HepG2 (cell line): Measurements from ENCODE around the gene CSNK1G3. TPM values are rescaled to one million over a fixed set of nuclear protein-coding genes. Genes with fewer than 3 reads are reported as not detected.

Experiments
- ATAC-seq: fragments of 200-7000 bp; cut with Tn5 transposase; 3 replicates; pipeline ENCODE4 v1.9.1; 2020; ENCODE audit warnings: mild to moderate bottlenecking, moderate library complexity
- Bru-seq: library from RNA; stranded (reverse); fragments of 400-500 nt; gene quantifications from one replicate; lab custom pipeline; 2021; lab: Mats Ljungman, UMichigan
- BruChase-seq, 2 experiments: library from RNA; stranded (reverse); fragments of 400-500 nt; gene quantifications; one replicate each; lab custom pipeline; 2021; lab: Mats Ljungman, UMichigan
- BruUV-seq: library from RNA; stranded (reverse); fragments of 400-500 nt; replicated peaks from 2 replicates; lab custom pipeline; 2021; lab: Mats Ljungman, UMichigan
- CTCF ChIA-PET: fragments of 300-600 bp; formaldehyde crosslinking; extraction: SDS; loops from one replicate; lab custom pipeline; 2021; ENCODE audit warnings: low total read pairs, inconsistent platforms, low intra/inter-chr PET ratio; lab: Yijun Ruan, JAX
- POLR2A ChIA-PET: fragments of 350-600 bp; sonication (Branson Sonifier 250); formaldehyde crosslinking; loops from one replicate; lab custom pipeline; 2020; ENCODE audit warnings: antibody characterized with exemption, inconsistent platforms; lab: Yijun Ruan, JAX
- DNase-seq: peaks from one replicate; pipeline ENCODE4 v3.0.0-alpha.2; 2015; ENCODE audit warnings: low spot score
- FAIRE-seq: peaks from 3 replicates; lab custom pipeline; 2011; peaks lifted over from hg19 to GRCh38; lab: Jason Lieb, UNC
- H2AFZ ChIP-seq: one replicate; pipeline ENCODE4 v1.6.1; 2011; ENCODE audit warnings: low read length, inconsistent platforms
- H3K27ac ChIP-seq: fragments of 300-600 bp; 3 replicates; pipeline ENCODE4 v1.8.0; 2011; ENCODE audit warnings: mixed run types, mild to moderate bottlenecking, mixed read lengths, low read length, inconsistent platforms; ENCODE audit not compliant: insufficient read depth; ENCODE audit errors: extremely low read length
- H3K27me3 ChIP-seq, 2 experiments: fragments of 200-600 bp in 1 of 2; 2 replicates in 1 of 2; 3 replicates in 1 of 2; pipeline versions ENCODE4 v1.6.0 to v1.8.0; 2011; ENCODE audit warnings: low read length in 2 of 2, mild to moderate bottlenecking in 2 of 2, moderate library complexity in 2 of 2, inconsistent platforms in 1 of 2; ENCODE audit not compliant: insufficient read depth in 2 of 2, control insufficient read depth in 1 of 2
- H3K36me3 ChIP-seq, 2 experiments: fragments of 200-600 bp in 1 of 2; replicated peaks in 1 of 2; 2 replicates in 1 of 2; 3 replicates in 1 of 2; pipeline versions ENCODE4 v1.5.1 to v1.8.0; 2011; ENCODE audit warnings: low read length in 2 of 2, inconsistent platforms in 1 of 2; ENCODE audit not compliant: insufficient read depth in 2 of 2, control insufficient read depth in 1 of 2
- H3K4me1 ChIP-seq: 2 replicates; pipeline ENCODE4 v1.5.1; 2012; ENCODE audit warnings: low read length, inconsistent platforms; ENCODE audit not compliant: insufficient read depth
- H3K4me2 ChIP-seq: 2 replicates; pipeline ENCODE4 v1.6.0; 2011; ENCODE audit warnings: low read depth, low read length, inconsistent platforms
- H3K4me3 ChIP-seq, 3 experiments: fragments of 200-600 bp in 1 of 3; sonication (generic), shearing (Covaris generic) in 1 of 3; replicated peaks in 1 of 3; 2 replicates each; pipeline ENCODE4 v1.5.1; 2011 to 2016; ENCODE audit warnings: low read length in 3 of 3, inconsistent platforms in 2 of 3, low read depth in 2 of 3, mild to moderate bottlenecking in 2 of 3, control low read depth in 1 of 3, mixed read lengths in 1 of 3; ENCODE audit not compliant: insufficient read depth in 1 of 3
- H3K79me2 ChIP-seq: one replicate; pipeline ENCODE4 v1.6.1; 2011; ENCODE audit warnings: low read length, inconsistent platforms; ENCODE audit not compliant: insufficient read depth
- H3K9ac ChIP-seq: 2 replicates; pipeline ENCODE4 v1.6.0; 2011; ENCODE audit warnings: mild to moderate bottlenecking, low read depth, low read length, inconsistent platforms; ENCODE audit not compliant: insufficient read depth
- H3K9me3 ChIP-seq: 2 replicates; pipeline ENCODE4 v1.5.1; 2012; ENCODE audit warnings: mild to moderate bottlenecking, low read length
- H4K20me1 ChIP-seq: 2 replicates; pipeline ENCODE4 v1.6.0; 2011; ENCODE audit warnings: inconsistent platforms, mild to moderate bottlenecking, low read length, moderate library complexity; ENCODE audit not compliant: insufficient read depth
- ADNP ChIP-seq: sonication (generic); formaldehyde crosslinking; IDR thresholded peaks from 2 replicates; pipeline ENCODE4 v1.4.0; 2020; ENCODE audit warnings: missing genetic modification reagents
- CREB1 ChIP-seq, 2 experiments: fragments of 450-650 bp in 1 of 2; IDR thresholded peaks; 2 replicates each; pipeline ENCODE4 v1.6.1; 2016 to 2017; ENCODE audit warnings: control low read depth in 1 of 2, mild to moderate bottlenecking in 1 of 2, missing compliant biosample characterization in 1 of 2, missing genetic modification characterization in 1 of 2
- CREB3 ChIP-seq: sonication (generic); formaldehyde crosslinking; IDR thresholded peaks from 2 replicates; pipeline ENCODE4 v1.5.0; 2020; ENCODE audit warnings: missing genetic modification reagents
- ETV5 ChIP-seq: IDR thresholded peaks from 2 replicates; pipeline ENCODE4 v1.6.1; 2018; ENCODE audit warnings: missing biosample characterization, missing genetic modification reagents, inconsistent platforms, borderline replicate concordance
- FLYWCH1 ChIP-seq: sonication (generic); formaldehyde crosslinking; IDR thresholded peaks from 2 replicates; pipeline ENCODE4 v1.8.1; 2023; ENCODE audit warnings: mild to moderate bottlenecking, missing genetic modification reagents
- FOSL2 ChIP-seq: sonication (generic); formaldehyde crosslinking; IDR thresholded peaks from 2 replicates; pipeline ENCODE4 v1.4.0; 2020; ENCODE audit warnings: missing genetic modification reagents
- MIER3 ChIP-seq: IDR thresholded peaks from 2 replicates; pipeline ENCODE4 v1.6.1; 2016; ENCODE audit warnings: missing compliant biosample characterization, borderline replicate concordance
- TERF1 ChIP-seq: sonication (generic); formaldehyde crosslinking; IDR thresholded peaks from 2 replicates; pipeline ENCODE4 v1.8.0; 2022; ENCODE audit warnings: mild to moderate bottlenecking, missing genetic modification reagents, moderate library complexity
- ZBTB37 ChIP-seq: sonication (generic); formaldehyde crosslinking; IDR thresholded peaks from 2 replicates; pipeline ENCODE4 v1.4.0; 2020; ENCODE audit warnings: mild to moderate bottlenecking, missing genetic modification reagents
- ZFP62 ChIP-seq: sonication (generic); formaldehyde crosslinking; IDR thresholded peaks from 2 replicates; pipeline ENCODE4 v1.4.0; 2020; ENCODE audit warnings: missing genetic modification reagents
- ZSCAN21 ChIP-seq: sonication (generic); formaldehyde crosslinking; IDR thresholded peaks from 2 replicates; pipeline ENCODE4 v1.8.0; 2022; ENCODE audit warnings: mild to moderate bottlenecking, missing genetic modification reagents, moderate library complexity, borderline replicate concordance
- WGBS: methylation state at CpG from one replicate; pipeline ENCODE4 v1.1.6; 2017; ENCODE audit warnings: low lambda C conversion rate; 5-methylcytosine and 5-hydroxymethylcytosine counted together
- in situ Hi-C: cut with HindIII; loops from 2 replicates; pipeline ENCODE4 v1.10.0; 2017; ENCODE audit warnings: low pct_unique_long_range_greater_than_20kb; ENCODE audit not compliant: extremely low pct_ligation_motif_present
- intact Hi-C: fragments of 100-400 bp; cut with micrococcal nuclease; formaldehyde crosslinking; loops from one replicate; pipeline ENCODE4 v1.10.0; 2022; ENCODE audit not compliant: unreplicated experiment
- long read RNA-seq, 2 experiments: library from RNA in 1 of 2; library from polyadenylated mRNA in 1 of 2; stranded (forward) in 1 of 2; unstranded in 1 of 2; transcript quantifications; one replicate each; pipeline ENCODE4 v2.0.0, GENCODE V29; 2019 to 2022
- polyA minus RNA-seq, 3 experiments: library from RNA; depleted of rRNA, polyadenylated mRNA; stranded (reverse); fragments of >200 nt; gene quantifications; 2 replicates each; pipeline ENCODE4 v1.2.3, GENCODE V29; 2011; ENCODE audit warnings: low replicate concordance in 1 of 3
- polyA plus RNA-seq, 8 experiments: library from polyadenylated mRNA; depleted of rRNA in 3 of 8; stranded (reverse) in 7 of 8; unstranded in 1 of 8; fragments of >200 nt; fragmentation: Illumina TruSeq in 4 of 8; extraction: Trizol in 4 of 8; gene quantifications; 2 replicates each; pipeline versions ENCODE4 v1.2.1 to v1.2.3, GENCODE V29; 2011 to 2016; ENCODE audit warnings: low read depth in 4 of 8, missing spikeins in 1 of 8, mixed read lengths in 1 of 8; ENCODE audit not compliant: insufficient read depth in 1 of 8
- total RNA-seq, 5 experiments: library from RNA; depleted of rRNA; stranded (reverse); fragments of >200 nt; fragmentation: Illumina TruSeq; extraction: Trizol; gene quantifications; 2 replicates each; pipeline ENCODE4 v1.2.3, GENCODE V29; 2016; ENCODE audit warnings: low read depth in 1 of 5

The CSNK1G3 gene
- total RNA-seq (2016; rRNA removed; fragmentation: Illumina TruSeq; extraction: Trizol), result 31.5 and 35.4 TPM in 2 replicates
- total RNA-seq (2016; cell fraction: cytosol; rRNA removed; fragmentation: Illumina TruSeq; extraction: Trizol; ENCODE audit: low read depth), result 97.8 and 110 TPM in 2 replicates
- 29.7 and 30.5 TPM in 2 replicates for total RNA-seq (2016; cell fraction: insoluble cytoplasmic fraction; rRNA removed; fragmentation: Illumina TruSeq; extraction: Trizol)
- 52.6 and 53.8 TPM in 2 replicates for total RNA-seq (2016; cell fraction: membrane; rRNA removed; fragmentation: Illumina TruSeq; extraction: Trizol)
- 22.9 and 25.8 TPM in 2 replicates for total RNA-seq (2016; cell fraction: nucleus; rRNA removed; fragmentation: Illumina TruSeq; extraction: Trizol)
- polyA plus RNA-seq (2011; rRNA removed), result 11.3 and 12.8 TPM in 2 replicates
- polyA plus RNA-seq (2011; cell fraction: cytosol; rRNA removed), result 5.5 and 9.1 TPM in 2 replicates
- 6.0 and 6.6 TPM in 2 replicates for polyA plus RNA-seq (2011; cell fraction: nucleus; rRNA removed)
- polyA plus RNA-seq (2012), result 17.4 and 18.3 TPM in 2 replicates
- 3.0 and 3.4 TPM in 2 replicates for polyA plus RNA-seq (2016; cell fraction: cytosol; fragmentation: Illumina TruSeq; extraction: Trizol; ENCODE audit: low read depth)
- 25.8 and 27.6 TPM in 2 replicates for polyA plus RNA-seq (2016; cell fraction: insoluble cytoplasmic fraction; fragmentation: Illumina TruSeq; extraction: Trizol; ENCODE audit: low read depth)
- polyA plus RNA-seq (2016; cell fraction: membrane; fragmentation: Illumina TruSeq; extraction: Trizol; ENCODE audit: low read depth), result 11.6 and 12.0 TPM in 2 replicates
- 15.2 and 15.7 TPM in 2 replicates for polyA plus RNA-seq (2016; cell fraction: nucleus; fragmentation: Illumina TruSeq; extraction: Trizol; ENCODE audit: insufficient read depth, low read depth)
- 12.8 and 14.1 TPM in 2 replicates for polyA minus RNA-seq (2011; rRNA and poly(A)+ RNA removed; ENCODE audit: low replicate concordance)
- polyA minus RNA-seq (2011; cell fraction: cytosol; rRNA and poly(A)+ RNA removed), result 30.2 and 40.0 TPM in 2 replicates
- 48.9 and 56.9 TPM in 2 replicates for polyA minus RNA-seq (2011; cell fraction: nucleus; rRNA and poly(A)+ RNA removed)
- percentile 85 among the genes with signal in this experiment for Bru-seq, nascent RNA
- percentile 76 among the genes with signal in this experiment for BruChase-seq, experiment 1, labeled RNA remaining after a 6-hour chase
- BruChase-seq, experiment 2, labeled RNA remaining after a 2-hour chase, result percentile 76 among the genes with signal in this experiment
- long read RNA-seq, experiment 1, partial matches to known transcripts, result 1 of 12 reads
- long read RNA-seq, experiment 1, other reads (novel, unspliced or antisense), result 9 of 12 reads
- long read RNA-seq, experiment 2, partial matches to known transcripts, result 0 of 30 reads
- long read RNA-seq, experiment 2, other reads (novel, unspliced or antisense), result 30 of 30 reads

- Histone ChIP-seq H2AFZ (no peak within 1 kb of the TSS), H3K79me2 (peaks cover 42% of the 10 kb centered on the region), H3K4me1 (peaks cover 39% of the 10 kb centered on the region), H3K27me3 (no peaks in the 10 kb centered on the region; a peak in 1 of 5 replicates), H3K9me3 (no peaks in the 10 kb centered on the region), H4K20me1 (peaks cover 3% of the 10 kb centered on the region; the same call in 1 of the 2 replicates), H3K9ac (peak within 1 kb of the TSS; percentile 84), H3K4me2 (peak within 1 kb of the TSS; percentile 90), H3K4me3 (peak within 1 kb of the TSS; percentile 89 to 96 (median 92)), H3K36me3 (no peaks in the 10 kb centered on the region), H3K27ac (peak within 1 kb of the TSS; percentile 89)
- ATAC-seq, result peak; percentile 97
- FAIRE-seq, result peak; percentile 84
- intact Hi-C loops (loop anchor here (5.0 to 10.0 kb wide), 2 partner anchors 100 to 667 kb away; partner anchors contain the start of gene SNX24), in situ Hi-C loops (no loop called here)
- DNase-seq, result peak; percentile 93
- POLR2A ChIA-PET, result interaction anchor here (0.7 to 4.5 kb wide), 15 partner anchors 11 to 666 kb away, joined by 3 to 50 read pairs (median 4); partner anchors contain the start of gene CEP120
- CTCF ChIA-PET, result interaction anchor here (1.4 kb wide), 1 partner anchor 88 kb away, joined by 3 read pairs; no protein-coding TSS in a partner anchor
- WGBS, result under 1% methylated on average over 38 of the region's 82 CpGs
- BruUV-seq, result no TSS peak
- TF ChIP-seq MIER3, result peak; percentile 56; the same call in 1 of the 2 replicates
- peak; percentile 71; the same call in 1 of the 2 replicates for TF ChIP-seq ETV5
- TF ChIP-seq ADNP, result no peak
- TF ChIP-seq CREB1 (IDR thresholded peaks at IDR 0.05), result peak; percentile 57
- peak; percentile 83 for TF ChIP-seq CREB1 (CRISPR knock-in tag; IDR thresholded peaks at IDR 0.05)
- TF ChIP-seq CREB3 (CRISPR knock-in tag), result no peak
- no peak; the same call in 1 of the 2 replicates for TF ChIP-seq ZSCAN21 (CRISPR knock-in tag)
- TF ChIP-seq ZBTB37 (CRISPR knock-in tag), result no peak
- no peak for TF ChIP-seq ZFP62 (CRISPR knock-in tag)
- TF ChIP-seq TERF1 (CRISPR knock-in tag), result no peak
- TF ChIP-seq FLYWCH1 (CRISPR knock-in tag), result no peak
- peak; percentile 49 for TF ChIP-seq FOSL2
These were observed at the start of gene CSNK1G3 for GRCh38 chr5:123511648-123512605. Gene CSNK1G3 (plus strand): TSS chr5:123512177. CDS start chr5:123545664, 33,487 bp downstream.
